ENCODE results near the gene CANX. TPM values are rescaled to one million over a fixed set of nuclear protein-coding genes. Genes with fewer than 3 reads are reported as not detected.

Gene CANX
- polyA plus RNA-seq, 2 of the 4 experiments (the other 2 are of a cell fraction), result 433 to 1,000 TPM

GRCh38 chr5:179764056-179764455 is 65.3 kb downstream of the CANX start:
- FAIRE-seq (no peak), DNase-seq (ENCODE audit: low read depth in 1 of 2, low spot score in 1 of 2) (no peak), ATAC-seq (no peak)
- ChIA-PET POLR2A (no interaction called here), CTCF (interaction anchor here (0.7 to 5.4 kb wide), 20 partner anchors 9 to 328 kb away, joined by 3 to 55 read pairs (median 10); partner anchors contain the start of genes CBY3, LTC4S and MAML1)
- Histone ChIP-seq H3K4me1 (peaks cover 42% of the 10 kb centered on the region), H3K9me3 (no peaks in the 10 kb centered on the region), H3K4me3 (no peak overlapping the region), H3K4me2 (no peak overlapping the region), H3K27ac (0 out of 6 replicates have a peak overlapping the region, but pooled peaks of 1 of the 2 experiments have one; percentile 59)
- TF ChIP-seq SREBF2 (IDR thresholded peaks at IDR 0.05) (no peak), NR3C1 (IDR thresholded peaks at IDR 0.05) (no peak), CEBPB (IDR thresholded peaks at IDR 0.05) (no peak), ELK1 (IDR thresholded peaks at IDR 0.05; ENCODE audit: low read depth, low read length) (no peak), KDM5A (IDR thresholded peaks at IDR 0.05) (no peak), JUNB (IDR thresholded peaks at IDR 0.05) (no peak), FOSL2 (IDR thresholded peaks at IDR 0.05) (no peak), FOSL2 (CRISPR knock-in tag; IDR thresholded peaks at IDR 0.05) (no peak), BHLHE40 (IDR thresholded peaks at IDR 0.05; ENCODE audit: low read depth, low read length) (no peak), ZNF302 (CRISPR knock-in tag; IDR thresholded peaks at IDR 0.05) (no peak), PBX3 (IDR thresholded peaks at IDR 0.05) (no peak), HES2 (IDR thresholded peaks at IDR 0.05) (no peak), RAD21 (conservative IDR thresholded peaks at IDR 0.05 in 1 of 2, IDR thresholded peaks at IDR 0.05 in 1 of 2) (no peak), FOSB (CRISPR knock-in tag; IDR thresholded peaks at IDR 0.05) (no peak)
- WGBS (ENCODE audit: missing lambda C conversion rate), result 80% methylated on average over 8 of the region's 8 CpGs

GRCh38 chr5:179765400-179765799 is 66.6 kb downstream of the CANX start:
- peak overlapping the region; percentile 32; the same call in 1 of the 3 replicates for H3K4me2 ChIP-seq

More at GRCh38 chr5:179765400-179765799, 66.6 kb downstream of the CANX start:
- peak overlapping the region; percentile 30 to 74; a peak in 4 of 6 replicates for H3K27ac ChIP-seq
- ChIA-PET POLR2A (no interaction called here), CTCF (interaction anchor here (0.6 to 5.5 kb wide), 6 partner anchors 10 to 36 kb away, joined by 3 to 48 read pairs (median 14); partner anchors contain the start of gene LTC4S)
- TF ChIP-seq HDAC2 (IDR thresholded peaks at IDR 0.05), result no peak
- TF ChIP-seq SMC3 (IDR thresholded peaks at IDR 0.05), result no peak
- TF ChIP-seq FOSB (CRISPR knock-in tag; IDR thresholded peaks at IDR 0.05), result no peak
- TF ChIP-seq POLR2A (IDR thresholded peaks at IDR 0.05; ENCODE audit: low read length), result no peak
- no peak for TF ChIP-seq ELK1 (IDR thresholded peaks at IDR 0.05; ENCODE audit: low read depth, low read length)
- TF ChIP-seq MAFK (IDR thresholded peaks at IDR 0.05; ENCODE audit: partially characterized antibody), result no peak
- no peak for TF ChIP-seq KDM1A (IDR thresholded peaks at IDR 0.05; ENCODE audit: low read depth)
- TF ChIP-seq JUN (IDR thresholded peaks at IDR 0.05), result no peak
- TF ChIP-seq MYC (IDR thresholded peaks at IDR 0.05; ENCODE audit: borderline replicate concordance, low read length), result no peak
- no peak for TF ChIP-seq EP300 (IDR thresholded peaks at IDR 0.05)
- no peak for TF ChIP-seq RFX5 (IDR thresholded peaks at IDR 0.05)
- no peak for TF ChIP-seq MAZ (IDR thresholded peaks at IDR 0.05; ENCODE audit: borderline replicate concordance, low read depth, low read length)
- no peak for TF ChIP-seq ZNF302 (CRISPR knock-in tag; IDR thresholded peaks at IDR 0.05)
- TF ChIP-seq HEYL (CRISPR knock-in tag; IDR thresholded peaks at IDR 0.05), result no peak
- no peak for TF ChIP-seq PBX3 (IDR thresholded peaks at IDR 0.05)
- TF ChIP-seq SREBF2 (IDR thresholded peaks at IDR 0.05), result no peak
- TF ChIP-seq CTCF (IDR thresholded peaks at IDR 0.05), result no peak
- ATAC-seq (peak in 1 of 2 experiments; percentile 23; a peak in 2 of 6 replicates), DNase-seq (ENCODE audit: low read depth in 1 of 2, low spot score in 1 of 2) (peak in 1 of 2 experiments; percentile 23), FAIRE-seq (no peak)
- no peaks in the 10 kb centered on the region for H3K9me3 ChIP-seq
- H3K4me1 ChIP-seq, result peaks cover 42% of the 10 kb centered on the region
- no peak overlapping the region for H3K4me3 ChIP-seq
- 60% methylated on average over 13 of the region's 13 CpGs for WGBS (ENCODE audit: missing lambda C conversion rate)
